ENCODE measurements around the gene POU3F1.

Gene POU3F1

GRCh38 chr1:38027201-38028104 lies 19.1 kb downstream of the POU3F1 start:
- DNase-seq = peak; percentile 91

GRCh38 chr1:38026592-38027200 lies 19.9 kb downstream of the POU3F1 start:
- DNase-seq = peak; percentile 86

GRCh38 chr1:38025664-38026063 lies 20.9 kb downstream of the POU3F1 start:
- DNase-seq = no peak

GRCh38 chr1:38025233-38025632 lies 21.4 kb downstream of the POU3F1 start:
- DNase-seq = no peak

- no peak for DNase-seq
Measured at GRCh38 chr1:38022810-38023209, 23.8 kb downstream of the POU3F1 start.

- no peak for DNase-seq
Measured at GRCh38 chr1:38021969-38022368, 24.6 kb downstream of the POU3F1 start.

GRCh38 chr1:38020396-38020795 lies 26.2 kb downstream of the POU3F1 start:
- DNase-seq = no peak

GRCh38 chr1:38018864-38019343 lies 27.7 kb downstream of the POU3F1 start:
- peak; percentile 36 for DNase-seq

- no peak for DNase-seq
Measured at GRCh38 chr1:38015978-38016725, 30.4 kb downstream of the POU3F1 start.

GRCh38 chr1:38014724-38015424 lies 31.7 kb downstream of the POU3F1 start:
- no peak for DNase-seq

- DNase-seq = no peak
Measured at GRCh38 chr1:38014171-38014570, 32.4 kb downstream of the POU3F1 start.

GRCh38 chr1:38013227-38013622 lies 33.4 kb downstream of the POU3F1 start:
- DNase-seq = no peak

GRCh38 chr1:38012363-38013226 lies 34.0 kb downstream of the POU3F1 start, which contains the start of gene UTP11:
UTP11 (plus strand) TSS chr1:38012734; CDS start chr1:38012803, 69 bp downstream.
- DNase-seq = peak; percentile 100

GRCh38 chr1:38009841-38010180 lies 36.8 kb downstream of the POU3F1 start:
- no peak for DNase-seq

- no peak for DNase-seq
Measured at GRCh38 chr1:38009088-38009840, 37.3 kb downstream of the POU3F1 start.

GRCh38 chr1:38006008-38006828 lies 40.4 kb downstream of the POU3F1 start:
- no peak for DNase-seq

- DNase-seq = peak; percentile 35
Measured at GRCh38 chr1:38005195-38006007, 41.2 kb downstream of the POU3F1 start, which contains the start of gene FHL3. FHL3 (minus strand) TSS chr1:38005514; CDS start chr1:37999412, 6,102 bp downstream.

- DNase-seq = no peak
Measured at GRCh38 chr1:38004284-38005108, 42.1 kb downstream of the POU3F1 start.

Measured in NCI-H2171 treated with DMSO at 0.1 percent for 48 hours (cell line).